Stimulated activated CD8-positive, alpha-beta memory T cell treated with anti-CD3 and anti-CD28 coated beads, Interleukin-4, amount 100 ng/mL, for 4 hours (primary cell): ENCODE data around the gene FBXO11.
"Not testable (repeated sequence)": the region's sequence is repeated elsewhere in the genome, so short reads cannot be mapped to it uniquely, and the experiment has no call there.

Source experiments
- DNase-seq, 2 donors: peaks; one replicate each; pipeline ENCODE4 v3.0.0-alpha.2; 2020; ENCODE audit warnings: low read depth in 2 of 2, low spot score in 1 of 2

The FBXO11 gene

GRCh38 chr2:47853067-47853777 lies 53.1 kb downstream of the FBXO11 start:
- not testable (repeated sequence) for DNase-seq

- no peak for DNase-seq
Measured at GRCh38 chr2:47850198-47850597, 56.1 kb downstream of the FBXO11 start.

- DNase-seq = no peak
Measured at GRCh38 chr2:47849368-47849767, 56.9 kb downstream of the FBXO11 start.

DNA sequence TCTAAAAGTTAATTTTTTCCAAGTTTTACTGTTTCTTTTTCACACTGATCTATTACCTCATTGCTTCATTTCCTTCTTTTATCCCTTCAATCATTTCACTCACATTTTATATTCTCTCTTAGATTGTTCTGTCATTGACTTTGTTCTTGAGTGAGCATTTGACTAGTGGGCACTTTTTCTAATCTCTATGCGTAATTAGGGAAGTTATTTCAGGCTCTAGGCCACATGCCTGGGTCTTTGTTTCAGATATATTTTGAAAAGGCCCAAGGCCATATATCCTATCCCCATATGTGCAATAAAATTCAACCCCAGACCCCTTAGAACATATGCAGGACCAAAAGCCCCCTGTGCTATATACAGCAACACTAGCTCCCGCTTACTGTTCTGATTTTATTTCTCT lies 62.1 kb downstream of the FBXO11 start:
- DNase-seq = no peak

GRCh38 chr2:47843407-47843806 lies 62.9 kb downstream of the FBXO11 start:
- no peak for DNase-seq

DNA sequence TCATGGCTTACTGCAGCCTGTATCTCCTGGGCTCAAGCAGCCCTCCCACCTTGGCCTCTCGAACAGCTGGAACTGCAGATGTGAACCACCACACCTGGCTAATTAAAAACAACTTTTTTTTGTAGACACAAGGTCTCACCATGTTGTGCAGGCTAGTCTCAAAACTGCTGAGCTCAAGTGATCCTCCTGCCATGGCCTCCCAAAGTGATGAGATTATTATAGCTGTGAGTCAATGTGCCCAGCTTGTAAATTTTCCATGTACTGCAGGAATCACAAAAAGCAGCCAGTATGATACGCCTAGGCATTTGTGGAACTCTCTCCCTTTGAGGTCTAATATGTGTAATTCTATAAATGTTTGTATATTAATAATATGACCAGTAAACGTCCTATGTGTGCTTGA lies 63.5 kb downstream of the FBXO11 start:
- no peak for DNase-seq

GRCh38 chr2:47838686-47839085 lies 67.6 kb downstream of the FBXO11 start:
- no peak for DNase-seq

DNA sequence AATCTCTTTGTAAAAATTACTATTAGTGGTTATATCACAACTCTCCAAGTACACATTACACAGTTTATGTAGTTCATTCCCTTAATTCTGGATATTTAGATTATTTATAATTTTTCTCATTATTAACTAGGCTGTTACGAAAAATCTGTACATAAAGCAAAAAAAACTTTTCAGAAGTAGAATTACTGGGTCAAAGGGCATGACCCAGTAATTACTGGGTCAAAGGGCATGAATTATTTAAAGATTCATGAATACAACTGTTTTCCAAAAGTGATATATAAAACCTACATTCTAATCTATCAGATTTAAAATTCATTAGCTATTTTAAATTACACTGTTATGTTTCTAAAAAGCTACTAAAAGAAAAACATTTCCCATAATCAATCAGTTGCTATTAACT lies 68.0 kb downstream of the FBXO11 start:
- DNase-seq = no peak

DNA sequence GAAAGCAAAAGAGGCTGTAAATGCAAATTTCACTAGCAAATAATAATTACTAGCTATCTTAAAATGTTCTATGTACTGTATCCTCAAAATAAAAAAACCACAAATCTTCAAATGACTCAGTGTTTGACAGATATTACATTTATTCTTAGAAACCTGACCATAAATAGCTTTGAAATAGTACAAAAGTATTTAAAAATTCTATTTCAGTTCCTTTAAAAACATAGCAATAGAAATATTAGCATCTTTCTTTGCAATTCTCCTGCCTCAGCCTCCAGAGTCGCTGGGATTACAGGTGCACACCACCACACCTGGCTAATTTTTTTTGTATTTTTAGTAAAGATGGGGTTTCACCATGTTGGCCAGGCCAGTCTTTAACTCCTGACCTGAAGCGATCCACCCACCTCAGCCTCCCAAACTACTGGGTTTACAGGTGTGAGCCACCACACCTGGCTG lies 72.8 kb downstream of the FBXO11 start:
- no peak for DNase-seq

- DNase-seq = no peak
Measured at GRCh38 chr2:47822518-47822917, 83.8 kb downstream of the FBXO11 start.

GRCh38 chr2:47819834-47820233 lies 86.5 kb downstream of the FBXO11 start:
- no peak for DNase-seq

DNA sequence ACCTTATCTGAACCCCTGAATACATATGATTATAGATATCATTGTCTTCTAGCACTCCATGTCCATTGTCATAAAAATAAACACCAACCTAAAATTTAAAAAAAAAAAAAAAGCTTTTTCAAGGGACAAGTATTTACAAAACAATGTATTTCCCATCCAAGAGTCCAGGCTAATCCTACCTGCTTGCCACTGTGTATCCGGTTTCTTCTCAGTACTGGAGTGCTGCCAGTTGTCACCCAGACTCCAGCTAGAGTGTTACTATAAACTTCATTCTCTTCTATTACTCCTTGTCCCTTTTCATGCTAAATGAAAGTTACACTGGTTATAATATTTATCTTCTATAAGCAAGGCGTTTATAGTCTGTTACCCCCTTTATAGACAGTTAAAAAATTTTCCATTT lies 87.5 kb downstream of the FBXO11 start:
- no peak for DNase-seq

DNA sequence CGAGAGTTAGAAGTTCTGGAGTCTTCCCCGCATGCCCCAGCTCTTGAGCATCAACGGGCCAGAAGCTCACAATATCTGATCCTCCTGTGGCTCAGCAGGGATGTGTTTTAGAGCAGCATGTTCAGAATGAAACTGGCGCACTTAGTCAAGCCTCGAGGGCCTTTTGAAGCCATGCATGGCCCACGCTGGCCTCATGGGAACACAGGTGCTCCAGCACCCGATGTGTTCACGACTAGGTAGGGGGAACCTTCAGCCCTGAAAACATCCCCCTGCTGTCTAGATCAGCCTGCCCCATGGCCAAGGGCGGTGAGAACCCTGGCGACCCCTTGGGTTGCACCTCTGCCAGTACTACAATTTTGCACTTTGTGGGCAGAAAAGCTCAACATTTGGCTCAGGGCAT lies 90.5 kb downstream of the FBXO11 start:
- no peak for DNase-seq

DNA sequence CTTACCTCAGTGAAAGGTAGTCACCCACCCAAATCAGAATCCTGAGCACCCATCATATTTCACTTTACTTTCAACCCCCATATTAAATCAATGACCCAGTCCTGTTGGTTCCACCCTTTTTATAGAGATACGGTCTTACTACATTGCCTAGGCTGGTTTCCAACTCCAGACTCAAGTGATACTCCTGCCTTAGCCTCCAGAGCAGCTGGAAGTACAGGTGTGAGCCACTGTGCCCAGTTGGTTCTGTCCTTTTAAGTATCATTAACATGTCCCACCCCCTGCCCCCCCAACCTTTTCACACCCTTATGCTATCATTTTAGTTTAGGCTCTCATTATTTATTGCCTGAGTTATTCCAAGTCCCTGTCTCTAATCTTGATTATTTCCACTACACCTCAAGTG lies 94.6 kb downstream of the FBXO11 start:
- DNase-seq = no peak

DNA sequence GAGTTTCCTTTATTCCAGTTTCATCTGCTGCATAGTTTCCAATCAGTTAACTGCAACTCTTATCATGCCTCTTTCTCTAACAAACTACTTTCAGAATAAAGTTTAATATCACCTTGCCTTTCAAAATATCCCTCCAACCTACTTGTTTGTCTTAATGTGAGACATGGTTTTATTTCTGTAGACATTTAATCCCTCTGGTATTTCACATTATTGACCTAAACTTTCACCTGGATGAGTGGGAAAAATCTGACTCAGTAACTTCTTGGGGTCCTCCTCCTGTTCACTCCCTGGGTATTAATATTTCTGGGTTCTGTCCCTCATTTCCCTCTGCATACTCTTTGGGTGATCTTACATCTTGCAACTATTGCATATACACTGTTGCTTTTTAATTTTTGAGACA lies 95.4 kb downstream of the FBXO11 start:
- DNase-seq = no peak

GRCh38 chr2:47809903-47810302 lies 96.4 kb downstream of the FBXO11 start:
- no peak for DNase-seq

GRCh38 chr2:47808614-47809013 lies 97.7 kb downstream of the FBXO11 start:
- DNase-seq = no peak

DNA sequence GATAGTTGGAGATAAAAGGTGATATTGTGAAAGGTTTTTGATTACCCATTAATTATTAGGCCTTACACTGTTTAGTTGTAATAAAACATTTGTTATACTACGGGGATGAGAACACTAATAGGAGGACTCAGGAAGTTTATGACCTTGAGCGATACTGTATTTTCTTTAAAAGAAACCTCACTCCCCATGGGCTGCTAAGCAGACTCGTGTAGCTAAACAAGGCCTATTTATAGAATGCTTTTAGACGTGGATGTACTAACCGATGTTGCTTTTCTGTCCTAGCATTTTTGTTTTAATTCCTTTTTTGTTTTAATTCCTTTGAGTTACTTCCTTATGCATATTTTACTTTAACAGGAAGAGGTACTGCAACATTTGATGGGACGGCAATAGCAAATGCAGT lies 100.4 kb downstream of the FBXO11 start:
- DNase-seq = no peak

DNA sequence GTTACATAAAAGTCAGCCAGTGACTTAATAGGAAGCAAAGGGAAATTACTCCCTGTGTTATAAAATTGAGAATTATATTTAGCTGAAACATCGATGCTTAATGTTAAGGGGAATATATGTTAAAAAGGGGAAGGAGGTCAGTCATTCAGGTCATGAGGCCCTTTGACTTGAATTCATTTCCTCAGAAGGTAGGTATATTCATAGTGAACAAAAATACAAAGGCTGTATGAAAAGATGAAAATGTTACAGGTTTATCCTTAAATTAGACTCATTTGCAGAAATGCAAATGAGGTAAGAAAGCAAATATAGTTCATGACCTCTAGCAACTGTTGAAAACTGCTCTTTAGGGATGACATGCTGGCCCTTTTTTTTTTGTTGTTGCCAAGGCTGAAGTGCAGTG lies 102.5 kb downstream of the FBXO11 start:
- DNase-seq = no peak

DNA sequence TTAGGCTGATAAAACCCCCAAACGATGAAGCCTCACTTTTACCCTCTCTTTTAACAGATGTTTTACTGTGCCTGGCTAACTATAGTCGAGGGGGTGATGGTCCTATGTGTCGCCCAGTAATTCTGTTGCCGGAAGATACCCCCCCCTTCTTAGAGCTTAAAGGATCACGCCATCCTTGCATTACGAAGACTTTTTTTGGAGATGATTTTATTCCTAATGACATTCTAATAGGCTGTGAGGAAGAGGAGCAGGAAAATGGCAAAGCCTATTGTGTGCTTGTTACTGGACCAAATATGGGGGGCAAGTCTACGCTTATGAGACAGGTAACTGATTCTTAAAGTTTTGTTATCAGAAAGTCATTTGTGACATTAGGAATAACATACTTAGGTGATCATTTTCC lies 102.9 kb downstream of the FBXO11 start:
- no peak for DNase-seq

GRCh38 chr2:47801118-47801517 lies 105.2 kb downstream of the FBXO11 start:
- DNase-seq = no peak

DNA sequence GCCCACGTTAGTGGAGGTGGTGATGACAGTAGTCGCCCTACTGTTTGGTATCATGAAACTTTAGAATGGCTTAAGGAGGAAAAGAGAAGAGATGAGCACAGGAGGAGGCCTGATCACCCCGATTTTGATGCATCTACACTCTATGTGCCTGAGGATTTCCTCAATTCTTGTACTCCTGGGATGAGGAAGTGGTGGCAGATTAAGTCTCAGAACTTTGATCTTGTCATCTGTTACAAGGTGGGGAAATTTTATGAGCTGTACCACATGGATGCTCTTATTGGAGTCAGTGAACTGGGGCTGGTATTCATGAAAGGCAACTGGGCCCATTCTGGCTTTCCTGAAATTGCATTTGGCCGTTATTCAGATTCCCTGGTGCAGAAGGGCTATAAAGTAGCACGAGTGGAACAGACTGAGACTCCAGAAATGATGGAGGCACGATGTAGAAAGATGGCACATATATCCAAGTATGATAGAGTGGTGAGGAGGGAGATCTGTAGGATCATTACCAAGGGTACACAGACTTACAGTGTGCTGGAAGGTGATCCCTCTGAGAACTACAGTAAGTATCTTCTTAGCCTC lies 107.2 kb downstream of the FBXO11 start:
- no peak for DNase-seq

DNA sequence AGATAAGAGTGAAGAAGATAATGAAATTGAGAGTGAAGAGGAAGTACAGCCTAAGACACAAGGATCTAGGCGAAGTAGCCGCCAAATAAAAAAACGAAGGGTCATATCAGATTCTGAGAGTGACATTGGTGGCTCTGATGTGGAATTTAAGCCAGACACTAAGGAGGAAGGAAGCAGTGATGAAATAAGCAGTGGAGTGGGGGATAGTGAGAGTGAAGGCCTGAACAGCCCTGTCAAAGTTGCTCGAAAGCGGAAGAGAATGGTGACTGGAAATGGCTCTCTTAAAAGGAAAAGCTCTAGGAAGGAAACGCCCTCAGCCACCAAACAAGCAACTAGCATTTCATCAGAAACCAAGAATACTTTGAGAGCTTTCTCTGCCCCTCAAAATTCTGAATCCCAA lies 107.7 kb downstream of the FBXO11 start:
- no peak for DNase-seq
